Left lung (tissue), 10 donors: ENCODE data around the gene SLC45A1. TPM values are rescaled to one million over a fixed set of nuclear protein-coding genes. Genes with fewer than 3 reads are reported as not detected.
A peak's percentile ranks its signal among the peaks of the same experiment; 100 is the strongest.

ENCODE experiments used
- ATAC-seq: fragments of 200-7000 bp; cut with Tn5 transposase; one replicate; pipeline ENCODE4 v1.9.1; 2020; ENCODE audit warnings: moderate library complexity
- DNase-seq, 4 donors: peaks; one replicate each; pipeline ENCODE4 v3.0.0-alpha.2; 2013 to 2020
- H3K27ac ChIP-seq, 2 donors: fragments of 200-600 bp; sonication (generic) in 1 of 2; one replicate each; pipeline versions ENCODE4 v1.5.0 to v1.8.0; 2020 to 2021
- H3K27me3 ChIP-seq, 2 donors: fragments of 200-600 bp; sonication (generic) in 1 of 2; one replicate each; pipeline versions ENCODE4 v1.5.0 to v1.8.0; 2020 to 2021
- H3K36me3 ChIP-seq, 2 donors: fragments of 200-600 bp; sonication (generic) in 1 of 2; one replicate each; pipeline versions ENCODE4 v1.5.0 to v1.8.0; 2020 to 2021
- H3K4me1 ChIP-seq, 2 donors: fragments of 200-600 bp; one replicate each; pipeline ENCODE4 v1.8.0; 2021
- H3K4me3 ChIP-seq, 2 donors: fragments of 200-600 bp; sonication (generic) in 1 of 2; one replicate each; pipeline versions ENCODE4 v1.5.0 to v1.8.0; 2020 to 2021; ENCODE audit warnings: mild to moderate bottlenecking in 1 of 2
- H3K9me3 ChIP-seq, 2 donors: fragments of 200-600 bp; sonication (generic) in 1 of 2; one replicate each; pipeline versions ENCODE4 v1.5.0 to v1.8.0; 2020 to 2021
- intact Hi-C, 2 donors: fragments of 100-400 bp; cut with DNase I; formaldehyde crosslinking; loops; one replicate each; pipeline versions ENCODE4 v1.11.2 to v1.14.2; 2022
- polyA plus RNA-seq, 6 donors: library from polyadenylated mRNA; unstranded; fragments of 120-200 nt; gene quantifications; one replicate each; pipeline ENCODE4 v1.2.1, GENCODE V29; 2013; ENCODE audit not compliant: insufficient read length in 6 of 6
- total RNA-seq, 2 donors: library from RNA; stranded (reverse); fragmentation: NEBNext Ultra II Directional; extraction: Animal tissue kit (Norgen Biotek cat#: 25700); gene quantifications; one replicate each; pipeline ENCODE4 v1.2.1, GENCODE V29; 2021
- TF ChIP-seq, protein P1 (sequence below), 2 donors: fragments of 200-600 bp; sonication (generic) in 1 of 2; IDR thresholded peaks; one replicate each; pipeline versions ENCODE4 v1.5.0 to v1.8.0; 2021; ENCODE audit warnings: antibody characterized with exemption in 2 of 2
- donor health status: DM: no; HTN: yes; CAD: no.
- donor health status: DM: no; HTN: no; CAD: no.

SLC45A1 gene
- total and polyA plus RNA-seq, 8 donors: 0.51 to 1.4 (median 0.80) TPM

DNA sequence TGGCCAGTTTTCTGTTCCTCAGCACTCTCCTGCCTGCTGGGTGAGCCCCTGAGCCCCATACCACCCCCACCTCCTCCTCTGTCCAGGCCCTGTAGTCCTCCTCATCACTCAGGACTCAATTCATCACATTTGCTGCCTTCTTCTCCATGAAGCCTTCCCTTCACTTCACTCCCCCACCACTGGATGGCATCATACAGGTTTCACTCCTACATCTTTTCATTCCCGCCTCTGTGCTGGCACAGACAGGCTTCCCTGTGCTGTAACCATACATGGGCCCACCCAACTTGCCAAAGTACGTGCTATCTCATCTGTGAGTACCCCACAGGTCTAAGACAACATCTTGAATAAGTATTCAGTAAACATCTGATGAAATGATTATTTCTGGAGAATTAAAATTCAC, 56.9 kb downstream of the SLC45A1 start:
- no peaks in the 10 kb centered on the region for H3K27me3 ChIP-seq
- no peak overlapping the region for H3K4me3 ChIP-seq
- peak; percentile 10 for ATAC-seq
- H3K9me3 ChIP-seq: no peaks in the 10 kb centered on the region
- intact Hi-C loops: no loop called here
- peaks cover 0 to 21% of the 10 kb centered on the region in 2 donors for H3K36me3 ChIP-seq
- H3K27ac ChIP-seq: peak overlapping the region in 1 of 2 donors; percentile 69
- H3K4me1 ChIP-seq: peaks cover 48 to 86% of the 10 kb centered on the region in 2 donors
- no peak for DNase-seq
- TF ChIP-seq, protein P1, sequence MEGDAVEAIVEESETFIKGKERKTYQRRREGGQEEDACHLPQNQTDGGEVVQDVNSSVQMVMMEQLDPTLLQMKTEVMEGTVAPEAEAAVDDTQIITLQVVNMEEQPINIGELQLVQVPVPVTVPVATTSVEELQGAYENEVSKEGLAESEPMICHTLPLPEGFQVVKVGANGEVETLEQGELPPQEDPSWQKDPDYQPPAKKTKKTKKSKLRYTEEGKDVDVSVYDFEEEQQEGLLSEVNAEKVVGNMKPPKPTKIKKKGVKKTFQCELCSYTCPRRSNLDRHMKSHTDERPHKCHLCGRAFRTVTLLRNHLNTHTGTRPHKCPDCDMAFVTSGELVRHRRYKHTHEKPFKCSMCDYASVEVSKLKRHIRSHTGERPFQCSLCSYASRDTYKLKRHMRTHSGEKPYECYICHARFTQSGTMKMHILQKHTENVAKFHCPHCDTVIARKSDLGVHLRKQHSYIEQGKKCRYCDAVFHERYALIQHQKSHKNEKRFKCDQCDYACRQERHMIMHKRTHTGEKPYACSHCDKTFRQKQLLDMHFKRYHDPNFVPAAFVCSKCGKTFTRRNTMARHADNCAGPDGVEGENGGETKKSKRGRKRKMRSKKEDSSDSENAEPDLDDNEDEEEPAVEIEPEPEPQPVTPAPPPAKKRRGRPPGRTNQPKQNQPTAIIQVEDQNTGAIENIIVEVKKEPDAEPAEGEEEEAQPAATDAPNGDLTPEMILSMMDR (IDR thresholded peaks at IDR 0.05): peak in 1 of 2 donors; percentile 18

DNA sequence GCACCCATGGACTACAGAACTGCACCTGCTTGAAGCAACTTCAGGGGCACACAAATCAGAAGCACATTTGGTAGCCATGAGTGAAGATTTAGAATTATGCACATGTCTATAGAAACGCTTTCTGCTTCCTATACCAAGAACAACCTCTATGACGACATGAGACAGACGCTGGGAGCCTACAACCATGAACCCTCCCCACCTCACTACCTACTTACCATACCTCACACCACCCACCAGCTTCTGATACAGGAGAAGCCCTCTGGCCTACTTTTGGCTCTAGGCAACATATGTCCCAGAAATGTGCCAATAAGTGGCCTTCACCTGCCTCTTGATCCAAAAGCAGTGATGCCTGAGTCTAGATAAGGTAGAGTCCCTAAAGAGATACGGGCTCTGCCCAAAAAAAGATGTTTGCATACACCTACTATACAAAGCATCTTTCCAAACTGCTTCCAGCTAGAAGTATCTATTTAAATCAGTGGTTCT, 58.5 kb downstream of the SLC45A1 start:
- intact Hi-C loops: no loop called here
- Histone ChIP-seq H3K27ac (peak overlapping the region in 1 of 2 donors; percentile 69), H3K27me3 (no peaks in the 10 kb centered on the region), H3K36me3 (peaks cover 0 to 21% of the 10 kb centered on the region in 2 donors), H3K9me3 (no peaks in the 10 kb centered on the region), H3K4me1 (peaks cover 38 to 86% of the 10 kb centered on the region in 2 donors), H3K4me3 (no peak overlapping the region)
- DNase-seq (no peak), ATAC-seq (no peak)
- TF ChIP-seq, protein P1 (IDR thresholded peaks at IDR 0.05): no peak

DNA sequence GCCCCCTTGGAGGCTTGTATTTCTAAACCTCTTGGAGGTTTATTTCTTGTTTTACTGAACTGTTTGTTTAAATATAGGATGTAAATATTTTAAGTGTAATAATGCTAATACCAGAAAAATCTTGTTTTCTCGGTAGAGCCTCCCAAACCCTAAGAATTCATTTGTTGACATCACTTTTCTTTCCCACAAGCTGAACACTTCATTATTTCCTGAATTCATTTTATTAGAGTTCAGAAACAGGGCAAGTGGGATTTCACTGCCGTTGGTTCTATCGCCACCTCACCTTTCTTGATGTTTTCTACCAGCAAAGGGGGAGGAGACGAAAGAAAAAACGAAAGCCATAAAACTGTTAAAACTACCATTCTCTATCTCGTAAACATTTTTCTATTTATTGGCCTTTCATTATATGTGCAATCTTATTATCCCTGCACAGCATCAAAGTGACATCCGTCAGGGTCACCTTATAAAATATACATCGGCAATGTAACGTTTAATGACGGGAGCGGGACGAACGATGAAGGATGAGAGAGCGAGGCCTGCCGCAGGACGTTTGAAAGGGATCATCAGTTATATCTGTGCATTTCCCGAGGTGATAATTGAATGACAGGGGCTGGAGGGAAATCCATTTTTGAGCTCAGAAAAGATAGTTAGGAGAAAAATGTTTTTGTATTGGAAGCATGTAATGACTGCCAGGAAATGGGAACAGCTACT, 59.5 kb downstream of the SLC45A1 start:
- intact Hi-C loops: no loop called here
- TF ChIP-seq, protein P1 (IDR thresholded peaks at IDR 0.05): no peak
- no peak overlapping the region for H3K4me3 ChIP-seq
- no peaks in the 10 kb centered on the region for H3K27me3 ChIP-seq
- H3K9me3 ChIP-seq: no peaks in the 10 kb centered on the region
- DNase-seq: no peak
- no peak for ATAC-seq
- peak overlapping the region in 1 of 2 donors; percentile 63 for H3K27ac ChIP-seq
- H3K36me3 ChIP-seq: peaks cover 0 to 15% of the 10 kb centered on the region in 2 donors
- H3K4me1 ChIP-seq: peaks cover 38 to 89% of the 10 kb centered on the region in 2 donors

DNA sequence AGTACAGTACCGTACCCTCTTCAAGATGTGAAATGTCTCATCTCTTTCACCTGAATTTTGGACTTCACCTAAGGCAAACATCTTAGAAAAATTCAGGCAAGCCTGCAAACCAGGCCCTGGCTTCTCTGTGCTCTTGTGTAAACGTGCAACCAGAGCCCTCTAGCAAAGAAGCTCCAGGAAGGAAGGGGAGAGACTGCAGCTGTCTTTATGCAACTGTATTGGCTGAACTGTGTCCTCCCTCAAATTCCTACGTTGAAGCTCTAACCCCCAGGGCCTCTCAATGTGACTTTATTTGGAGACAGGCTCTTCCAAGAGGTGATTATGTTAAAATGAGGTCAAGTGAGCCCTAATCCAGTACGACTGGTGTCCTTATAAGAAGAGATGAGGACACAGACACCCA, 60.3 kb downstream of the SLC45A1 start:
- Histone ChIP-seq H3K27me3 (no peaks in the 10 kb centered on the region), H3K4me3 (no peak overlapping the region), H3K27ac (peak overlapping the region; percentile 51 to 63), H3K4me1 (peaks cover 42 to 89% of the 10 kb centered on the region in 2 donors), H3K9me3 (no peaks in the 10 kb centered on the region), H3K36me3 (peaks cover 0 to 8% of the 10 kb centered on the region in 2 donors)
- ATAC-seq: no peak
- DNase-seq: peak in 1 of 4 donors; percentile 65
- intact Hi-C loops: no loop called here
- TF ChIP-seq, protein P1 (IDR thresholded peaks at IDR 0.05): no peak

- ATAC-seq: peak; percentile 8
- no peak for DNase-seq
Measured at GRCh38 chr1:8378981-8379470, 61.1 kb downstream of the SLC45A1 start.

More at GRCh38 chr1:8378981-8379470, 61.1 kb downstream of the SLC45A1 start:
- no peaks in the 10 kb centered on the region for H3K9me3 ChIP-seq
- no peak overlapping the region for H3K4me3 ChIP-seq
- H3K4me1 ChIP-seq: peaks cover 36 to 89% of the 10 kb centered on the region in 2 donors
- no peaks in the 10 kb centered on the region for H3K27me3 ChIP-seq
- intact Hi-C loops: no loop called here
- no peaks in the 10 kb centered on the region for H3K36me3 ChIP-seq
- peak overlapping the region; percentile 51 to 63 for H3K27ac ChIP-seq
- TF ChIP-seq, protein P1 (IDR thresholded peaks at IDR 0.05): no peak
